ENCODE measurements around the gene METTL14.
A peak's percentile ranks its signal among the peaks of the same experiment; 100 is the strongest.
"Not testable (repeated sequence)": the region's sequence is repeated elsewhere in the genome, so short reads cannot be mapped to it uniquely, and the experiment has no call there.

The METTL14 gene

GRCh38 chr4:118684873-118685811 lies at the start of gene METTL14:
METTL14 (plus strand) TSS chr4:118685392; CDS start chr4:118685535, 143 bp downstream.
- peak; percentile 91 for DNase-seq

GRCh38 chr4:118636126-118636525 lies 49.1 kb upstream of the METTL14 start:
- not testable (repeated sequence) for DNase-seq

DNA sequence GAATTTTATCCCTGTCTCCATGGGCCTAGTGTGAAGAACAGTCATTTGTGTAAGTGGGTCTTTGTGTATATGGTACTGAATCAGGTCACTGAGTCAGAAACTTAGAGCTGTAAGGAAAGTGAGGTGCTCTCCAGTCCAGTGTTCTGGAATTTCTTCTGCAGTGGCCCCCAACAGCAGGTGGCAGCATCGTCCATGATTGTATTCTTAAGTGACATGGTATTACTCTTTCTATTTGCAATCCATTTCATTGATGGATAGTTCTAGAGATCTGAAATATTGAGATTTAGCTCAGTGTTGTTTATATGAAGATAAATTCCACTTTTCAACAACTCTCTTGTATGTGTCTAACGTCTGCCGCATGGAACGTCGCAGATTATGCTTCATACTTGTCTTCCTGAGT lies 20.5 kb upstream of the METTL14 start:
- DNase-seq, result peak; percentile 20 to 41

DNA sequence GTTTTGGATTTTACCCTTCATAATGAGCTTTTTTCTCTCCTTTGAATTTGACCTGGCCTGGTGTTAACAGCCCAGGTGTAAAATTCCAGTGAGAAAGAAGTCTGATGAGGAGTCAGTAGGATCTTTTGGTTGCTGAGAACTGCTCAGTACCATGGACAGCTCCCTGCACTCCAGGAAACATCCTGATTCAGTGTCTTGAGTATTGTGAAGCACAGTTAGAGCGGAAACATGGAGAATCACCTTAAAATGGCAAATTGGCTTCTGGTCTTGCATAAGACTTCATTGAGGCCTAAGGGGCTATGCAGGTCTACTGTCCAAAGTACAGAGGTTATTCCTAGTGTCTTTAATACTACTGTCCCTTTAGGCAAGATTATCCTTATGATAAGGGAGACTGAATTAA lies 16.0 kb upstream of the METTL14 start:
- peak; percentile 34 to 47 for DNase-seq

DNA sequence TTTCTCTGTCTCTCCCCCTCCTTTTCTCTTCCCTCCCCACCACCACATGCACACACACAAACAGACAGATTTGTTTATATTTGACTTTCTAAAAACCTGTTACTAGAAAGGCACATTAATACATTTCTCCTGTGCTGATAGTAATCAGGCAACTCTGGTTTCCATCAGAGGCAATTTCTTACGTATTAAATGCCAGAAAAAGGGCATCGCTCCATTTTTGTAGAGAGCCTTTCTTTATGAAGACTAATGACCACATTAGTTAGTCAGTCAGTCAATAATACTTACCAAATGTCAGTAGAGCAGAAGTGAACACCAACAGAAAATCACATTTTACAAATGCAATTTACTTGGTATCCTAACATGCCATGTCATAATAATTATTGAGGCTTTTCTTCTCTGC lies 14.2 kb upstream of the METTL14 start:
- not testable (repeated sequence) for DNase-seq

GRCh38 chr4:118676128-118676527 lies 9.1 kb upstream of the METTL14 start:
- DNase-seq, result no peak

DNA sequence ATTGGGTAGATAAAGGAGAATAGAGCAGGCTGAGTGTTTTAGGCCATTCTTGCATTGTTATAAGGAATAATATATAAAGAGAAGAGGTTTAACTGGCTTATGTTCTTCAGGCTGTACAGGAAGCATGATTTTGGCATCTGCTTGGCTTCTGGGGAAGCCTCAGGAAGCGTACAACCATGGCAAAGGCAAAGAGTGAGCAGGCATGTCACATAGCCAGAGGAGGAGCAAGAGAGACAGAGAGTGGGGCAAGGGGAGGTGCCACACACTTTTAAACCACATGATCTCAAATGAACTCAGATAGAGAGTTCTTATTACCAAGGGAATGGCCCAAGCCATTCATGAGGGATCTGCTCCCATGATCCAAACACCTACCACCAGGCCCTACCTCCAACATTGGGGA lies 4.4 kb upstream of the METTL14 start:
- DNase-seq, result no peak

DNA sequence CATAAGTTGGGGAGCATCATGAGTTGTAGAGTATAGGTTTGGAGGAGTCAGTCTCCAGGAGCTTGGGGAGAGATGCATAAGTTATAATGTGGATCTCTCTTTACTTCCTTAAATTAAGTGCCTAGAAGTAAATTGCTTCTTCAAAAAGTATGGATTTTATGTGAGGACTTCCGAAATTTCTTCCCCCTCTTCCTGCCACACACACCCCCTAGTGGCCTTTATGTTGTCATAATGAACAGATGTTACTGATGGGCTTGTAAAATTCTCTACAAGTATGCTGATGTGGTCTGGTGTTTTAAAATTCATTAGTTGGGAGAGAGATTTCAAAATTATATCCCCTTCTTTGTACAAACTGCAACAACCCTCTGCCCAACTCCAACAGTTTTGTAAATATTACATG lies 2.3 kb upstream of the METTL14 start:
- DNase-seq, result no peak

GRCh38 chr4:118683513-118683912 lies 1.7 kb upstream of the METTL14 start:
- no peak for DNase-seq

DNA sequence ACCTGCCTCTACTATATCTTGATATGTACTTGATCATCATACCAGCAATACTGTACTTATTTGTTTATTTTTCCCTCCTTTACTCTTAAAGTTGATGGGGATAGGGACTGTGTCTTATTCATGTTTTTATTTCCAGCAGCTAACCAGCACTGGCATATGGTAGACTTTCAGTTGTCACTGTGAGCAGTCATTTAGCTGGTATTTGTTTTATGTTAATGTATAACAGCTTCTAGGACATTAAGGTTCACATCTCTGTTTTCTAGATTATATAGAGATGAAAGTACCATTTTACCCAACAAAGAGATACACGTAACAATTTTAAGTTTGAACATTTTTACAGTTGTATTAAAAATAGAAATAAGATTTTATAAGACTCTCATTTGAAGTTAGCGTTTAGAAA lies 17.9 kb downstream of the METTL14 start:
- no peak for DNase-seq

DNA sequence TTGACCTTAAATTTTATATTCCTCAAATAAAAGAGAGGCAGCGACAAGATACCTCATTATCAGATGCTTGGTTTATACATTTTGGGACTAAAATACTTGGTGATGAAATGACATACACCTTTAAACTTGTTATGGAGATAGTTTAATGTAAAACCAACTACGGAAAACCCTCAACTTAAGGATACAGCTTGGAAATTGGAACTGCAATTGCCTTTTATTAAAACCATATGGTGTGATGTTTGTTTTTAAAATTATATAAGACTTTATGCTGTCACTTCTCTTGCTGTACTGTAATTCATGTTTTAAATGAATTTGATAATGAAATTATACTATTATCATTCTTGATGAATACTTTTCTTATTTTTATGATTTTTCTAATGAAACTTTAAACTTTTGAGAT lies 25.9 kb downstream of the METTL14 start:
- DNase-seq, result no peak

DNA sequence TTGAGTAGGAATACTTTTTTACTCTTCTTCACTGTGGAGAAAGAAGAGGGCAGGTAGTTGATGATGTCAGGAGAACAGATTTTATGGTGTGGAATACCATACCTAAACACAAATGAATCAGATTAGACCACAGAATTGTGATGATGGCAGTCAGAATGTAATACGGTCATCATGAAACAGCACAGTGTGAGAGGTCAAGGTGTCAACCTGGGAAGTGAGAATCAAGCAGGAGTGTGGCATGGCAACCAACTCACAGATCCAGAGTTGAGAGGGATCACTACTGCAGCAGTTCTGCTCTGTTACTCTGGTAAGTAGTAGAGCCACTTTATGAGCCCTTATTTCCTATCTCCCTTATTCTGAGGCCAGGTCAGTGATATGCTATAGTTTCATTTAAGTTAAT lies 27.7 kb downstream of the METTL14 start:
- peak in 1 of 2 donors; percentile 2 for DNase-seq

DNA sequence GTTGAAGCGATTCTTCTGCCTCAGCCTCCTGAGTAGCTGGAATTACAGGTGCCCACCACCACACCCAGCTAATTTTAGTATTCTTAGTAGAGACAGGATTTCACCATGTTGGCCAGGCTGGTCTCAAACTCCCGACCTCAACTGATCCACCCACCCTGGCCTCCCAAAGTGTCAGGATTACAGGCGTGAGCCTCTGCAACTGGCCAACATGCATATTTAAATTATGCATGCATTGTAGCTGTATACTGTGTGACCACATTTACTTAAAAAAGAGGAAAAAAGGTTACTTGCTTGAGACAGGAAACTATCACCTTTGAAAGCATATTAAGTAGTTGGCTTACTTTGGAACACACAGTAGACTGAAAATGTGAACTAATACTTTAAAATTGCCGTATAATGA lies 29.5 kb downstream of the METTL14 start:
- DNase-seq, result no peak

GRCh38 chr4:118716304-118716703 lies 31.1 kb downstream of the METTL14 start:
- DNase-seq, result no peak

GRCh38 chr4:118718511-118719170 lies 33.4 kb downstream of the METTL14 start:
- no peak for DNase-seq

- DNase-seq, result no peak
Observed at GRCh38 chr4:118721752-118722151, 36.6 kb downstream of the METTL14 start.

DNA sequence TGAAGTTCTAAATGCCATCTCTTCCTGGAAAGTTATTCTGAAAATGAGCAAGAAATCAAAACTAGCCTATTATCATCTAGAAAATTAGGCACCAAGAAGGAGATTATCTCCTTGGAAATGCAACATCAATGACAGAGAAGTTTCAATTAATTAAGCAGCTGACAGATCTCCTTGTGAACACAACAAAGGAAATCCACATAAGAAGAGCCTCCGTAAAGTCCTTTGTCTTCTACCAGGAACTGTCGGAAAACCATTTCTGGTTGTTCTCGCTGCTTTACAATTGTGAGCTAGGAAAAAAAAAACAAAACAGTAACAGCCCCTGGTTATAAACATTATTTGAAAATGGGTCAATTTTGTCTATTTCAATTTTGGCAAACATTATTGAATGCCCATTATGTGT lies 38.2 kb downstream of the METTL14 start:
- no peak for DNase-seq

GRCh38 chr4:118727360-118727759 lies 42.2 kb downstream of the METTL14 start:
- DNase-seq, result no peak

GRCh38 chr4:118729287-118730286 lies 44.4 kb downstream of the METTL14 start:
- DNase-seq, result no peak

DNA sequence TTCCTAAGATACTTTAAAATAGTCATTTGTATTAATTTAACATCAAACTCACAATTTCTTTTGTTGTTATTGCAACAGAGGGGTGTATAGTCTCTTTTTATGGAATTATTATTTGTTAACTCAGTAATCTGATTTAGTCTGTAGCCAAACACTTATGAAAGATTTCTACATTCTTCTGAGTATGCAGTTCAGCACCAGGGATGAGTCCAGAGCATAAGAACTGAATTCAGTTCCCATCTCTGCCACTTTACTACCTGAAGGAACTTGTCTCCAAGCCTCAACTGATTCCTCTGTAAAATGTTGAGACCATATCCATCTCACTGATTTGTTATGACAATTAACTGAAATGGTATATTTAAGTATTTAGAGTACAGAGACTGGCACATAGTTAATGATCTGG lies 45.5 kb downstream of the METTL14 start:
- DNase-seq, result no peak

GRCh38 chr4:118732591-118733330 lies 47.6 kb downstream of the METTL14 start:
- no peak for DNase-seq

Measured in stimulated activated CD4-positive, alpha-beta T cell treated with anti-CD3 and anti-CD28 coated beads, Interleukin-2, amount 100 ng/mL, for 24 hours (primary cell).